H1 (cell line): ENCODE measurements around the gene RAB24.
A peak's percentile ranks its signal among the peaks of the same experiment; 100 is the strongest.

Experiments
- CBX8 ChIP-seq: fragments of 300-800, 300-1000 bp; sonication (generic); IDR thresholded peaks from 2 replicates; pipeline ENCODE4 v1.7.1; 2016; ENCODE audit warnings: low read depth, low read length, borderline replicate concordance
- CEBPB ChIP-seq: IDR thresholded peaks from 2 replicates; pipeline ENCODE4 v1.6.1; 2012; ENCODE audit warnings: low read depth, low read length
- EP300 ChIP-seq, 2 experiments: IDR thresholded peaks; 1 replicate in 1 of 2; 2 replicates in 1 of 2; pipeline ENCODE4 v1.6.1; 2011 to 2012; ENCODE audit warnings: low read depth in 2 of 2, low read length in 2 of 2, mild to moderate bottlenecking in 2 of 2, borderline replicate concordance in 1 of 2, inconsistent platforms in 1 of 2, moderate library complexity in 1 of 2
- EZH2 ChIP-seq: fragments of 200-600 bp; sonication (generic); IDR thresholded peaks from 2 replicates; pipeline ENCODE4 v1.7.1; 2012; ENCODE audit warnings: low read depth, mild to moderate bottlenecking, moderate library complexity, low read length, inconsistent platforms; ENCODE audit not compliant: severe bottlenecking
- GABPA ChIP-seq: IDR thresholded peaks from 2 replicates; pipeline ENCODE4 v1.6.1; 2011; ENCODE audit warnings: mild to moderate bottlenecking, low read length, moderate library complexity, borderline replicate concordance; ENCODE audit not compliant: insufficient read depth
- JUN ChIP-seq: IDR thresholded peaks from 2 replicates; pipeline ENCODE4 v1.6.1; 2011; ENCODE audit warnings: low read depth, mild to moderate bottlenecking, improper control_type of control experiment, low read length
- JUND ChIP-seq: IDR thresholded peaks from 2 replicates; pipeline ENCODE4 v1.6.1; 2011; ENCODE audit warnings: mild to moderate bottlenecking, improper control_type of control experiment, low read length
- POLR2A ChIP-seq, 2 experiments: IDR thresholded peaks; 1 replicate in 1 of 2; 2 replicates in 1 of 2; pipeline ENCODE4 v1.6.1; 2011; ENCODE audit warnings: low read depth in 2 of 2, low read length in 2 of 2, mild to moderate bottlenecking in 2 of 2; ENCODE audit errors: control extremely low read depth in 1 of 2
- RXRA ChIP-seq: IDR thresholded peaks from 2 replicates; pipeline ENCODE4 v1.6.1; 2011; ENCODE audit warnings: low read depth, mild to moderate bottlenecking, low read length, moderate library complexity; ENCODE audit not compliant: insufficient read depth
- SIN3A ChIP-seq, 2 experiments: IDR thresholded peaks in 1 of 2; conservative IDR thresholded peaks in 1 of 2; 2 replicates each; pipeline ENCODE4 v1.6.1; 2011 to 2012; ENCODE audit warnings: low read length in 2 of 2, improper control_type of control experiment in 1 of 2, low read depth in 1 of 2, mild to moderate bottlenecking in 1 of 2
- TBP ChIP-seq: IDR thresholded peaks from 2 replicates; pipeline ENCODE4 v1.6.1; 2011; ENCODE audit warnings: low read depth, low read length, improper control_type of control experiment
- YY1 ChIP-seq: IDR thresholded peaks from 2 replicates; pipeline ENCODE4 v1.6.1; 2011; ENCODE audit warnings: low read depth, mild to moderate bottlenecking, low read length
- TF ChIP-seq, protein P1 (sequence below), 3 experiments: IDR thresholded peaks; 1 replicate in 2 of 3; 2 replicates in 1 of 3; pipeline versions ENCODE4 v1.5.1 to v1.6.1; 2011; ENCODE audit warnings: low read length in 3 of 3, mild to moderate bottlenecking in 3 of 3, inconsistent platforms in 2 of 3, low read depth in 1 of 3, moderate library complexity in 1 of 3; ENCODE audit not compliant: insufficient read depth in 1 of 3; ENCODE audit errors: control extremely low read depth in 1 of 3
- TF ChIP-seq, protein P2 (sequence below): IDR thresholded peaks from 2 replicates; pipeline ENCODE4 v1.6.1; 2012; ENCODE audit warnings: inconsistent platforms

DNA sequence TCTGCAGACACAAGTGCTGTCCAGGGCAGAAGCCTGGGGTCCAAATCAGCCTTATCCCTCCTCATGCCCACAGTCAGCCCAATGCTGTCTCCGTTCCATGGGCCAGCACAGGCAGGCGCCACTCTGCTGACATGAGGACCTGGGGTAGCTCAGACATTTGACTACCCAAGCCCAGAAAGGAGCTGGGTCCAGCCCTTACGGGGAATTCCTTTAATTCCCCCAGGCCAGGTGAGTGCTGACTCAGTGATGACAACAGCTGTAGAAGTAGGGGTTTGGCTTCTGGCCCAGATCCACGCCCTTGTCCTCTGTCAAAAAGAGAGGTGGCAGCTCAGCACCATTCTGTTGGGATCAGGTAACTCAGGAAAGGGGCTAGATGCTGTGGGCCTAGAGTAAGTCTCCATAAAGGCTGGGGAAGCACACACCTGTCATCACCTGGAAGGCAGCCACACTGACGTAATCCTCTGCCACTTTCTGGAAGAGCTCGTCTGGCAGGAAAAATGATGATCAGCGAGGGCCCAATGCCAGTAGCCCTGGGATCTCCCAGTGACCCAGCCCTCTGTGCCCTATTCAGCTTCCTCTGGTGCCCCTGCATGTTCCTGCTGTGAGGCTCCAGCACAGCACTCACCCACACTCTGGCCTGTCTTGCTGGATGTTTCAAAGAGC is 1.9 kb downstream of the RAB24 start:
- TF ChIP-seq, protein P1, sequence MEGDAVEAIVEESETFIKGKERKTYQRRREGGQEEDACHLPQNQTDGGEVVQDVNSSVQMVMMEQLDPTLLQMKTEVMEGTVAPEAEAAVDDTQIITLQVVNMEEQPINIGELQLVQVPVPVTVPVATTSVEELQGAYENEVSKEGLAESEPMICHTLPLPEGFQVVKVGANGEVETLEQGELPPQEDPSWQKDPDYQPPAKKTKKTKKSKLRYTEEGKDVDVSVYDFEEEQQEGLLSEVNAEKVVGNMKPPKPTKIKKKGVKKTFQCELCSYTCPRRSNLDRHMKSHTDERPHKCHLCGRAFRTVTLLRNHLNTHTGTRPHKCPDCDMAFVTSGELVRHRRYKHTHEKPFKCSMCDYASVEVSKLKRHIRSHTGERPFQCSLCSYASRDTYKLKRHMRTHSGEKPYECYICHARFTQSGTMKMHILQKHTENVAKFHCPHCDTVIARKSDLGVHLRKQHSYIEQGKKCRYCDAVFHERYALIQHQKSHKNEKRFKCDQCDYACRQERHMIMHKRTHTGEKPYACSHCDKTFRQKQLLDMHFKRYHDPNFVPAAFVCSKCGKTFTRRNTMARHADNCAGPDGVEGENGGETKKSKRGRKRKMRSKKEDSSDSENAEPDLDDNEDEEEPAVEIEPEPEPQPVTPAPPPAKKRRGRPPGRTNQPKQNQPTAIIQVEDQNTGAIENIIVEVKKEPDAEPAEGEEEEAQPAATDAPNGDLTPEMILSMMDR (IDR thresholded peaks at IDR 0.05; ENCODE audit: control extremely low read depth in 1 of 3, insufficient read depth in 1 of 3, low read depth in 1 of 3, low read length in 3 of 3): no peak
- TF ChIP-seq EZH2: no peak
- TF ChIP-seq, protein P2, sequence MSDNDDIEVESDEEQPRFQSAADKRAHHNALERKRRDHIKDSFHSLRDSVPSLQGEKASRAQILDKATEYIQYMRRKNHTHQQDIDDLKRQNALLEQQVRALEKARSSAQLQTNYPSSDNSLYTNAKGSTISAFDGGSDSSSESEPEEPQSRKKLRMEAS: no peak
- TF ChIP-seq POLR2A (IDR thresholded peaks at IDR 0.05; ENCODE audit: control extremely low read depth in 1 of 2, low read depth in 2 of 2, low read length in 2 of 2): peak in 1 of 2 experiments; percentile 50; a peak in 1 of 3 replicates
- TF ChIP-seq GABPA: no peak
- no peak for TF ChIP-seq SIN3A (conservative IDR thresholded peaks at IDR 0.05 in 1 of 2, IDR thresholded peaks at IDR 0.05 in 1 of 2; ENCODE audit: low read depth in 1 of 2, low read length in 2 of 2)
- TF ChIP-seq CBX8: no peak
- TF ChIP-seq YY1: no peak
- no peak for TF ChIP-seq CEBPB
- TF ChIP-seq JUND: no peak
- TF ChIP-seq JUN: no peak
- TF ChIP-seq EP300 (IDR thresholded peaks at IDR 0.05; ENCODE audit: borderline replicate concordance in 1 of 2, low read depth in 2 of 2, low read length in 2 of 2): no peak
- TF ChIP-seq TBP: no peak
- TF ChIP-seq RXRA: no peak
